HCT116 (cell line): ENCODE data around the gene FGGY. TPM values are rescaled to one million over a fixed set of nuclear protein-coding genes. Genes with fewer than 3 reads are reported as not detected.

Experiments used
- ATAC-seq: fragments of 200-7000 bp; cut with Tn5 transposase; 2 replicates; pipeline ENCODE4 v1.9.1; 2020; ENCODE audit warnings: mild to moderate bottlenecking, moderate library complexity
- BruUV-seq: library from RNA; stranded (reverse); fragments of 400-500 nt; replicated peaks from 2 replicates; lab custom pipeline; 2021; lab: Mats Ljungman, UMichigan
- CTCF ChIA-PET: fragments of 300-600 bp; sonication (Branson Sonifier 250); formaldehyde crosslinking; loops from one replicate; lab custom pipeline; 2021; ENCODE audit warnings: antibody characterized with exemption; lab: Charles Lee
- POLR2A ChIA-PET: fragments of 300-600, 350-600 bp; sonication (Branson Sonifier 250); formaldehyde crosslinking; loops from one replicate; lab custom pipeline; 2021; ENCODE audit warnings: antibody characterized with exemption; lab: Charles Lee
- RAD21 ChIA-PET, 2 experiments: fragments of 300-600 bp; sonication (Branson Sonifier 250); formaldehyde crosslinking; loops; one replicate each; lab custom pipeline; 2023; ENCODE audit warnings: low total read pairs in 2 of 2; ENCODE audit not compliant: uncharacterized antibody in 2 of 2, unreplicated experiment in 2 of 2, low non-redundant PET in 1 of 2; lab: Charles Lee
- DNase-seq: peaks from one replicate; pipeline ENCODE4 v3.0.0-alpha.2; 2010; ENCODE audit warnings: low read depth, low spot score
- H2AFZ ChIP-seq: fragments of 200-600 bp; shearing (Covaris generic), sonication (generic); 2 replicates; pipeline ENCODE4 v1.6.1; 2017; ENCODE audit warnings: low read depth, mixed run types, mixed read lengths, antibody characterized with exemption, low read length; ENCODE audit not compliant: poor library complexity, severe bottlenecking
- H3K27ac ChIP-seq: 2 replicates; pipeline ENCODE4 v1.5.1; 2012; ENCODE audit warnings: low read depth, low read length
- H3K27me3 ChIP-seq: fragments of 200-600 bp; sonication (generic); 2 replicates; pipeline ENCODE4 v1.6.1; 2016; ENCODE audit warnings: mixed run types, low read length, mixed read lengths; ENCODE audit not compliant: insufficient read depth
- H3K36me3 ChIP-seq, 2 experiments: fragments of 200-500 bp in 1 of 2; fragments of 200-600 bp in 1 of 2; sonication (Bioruptor generic) in 1 of 2; sonication (generic) in 1 of 2; 2 replicates each; pipeline versions ENCODE4 v1.5.1 to v1.6.1; 2014 to 2016; ENCODE audit warnings: low read length in 2 of 2, inconsistent platforms in 1 of 2, mixed read lengths in 1 of 2, mixed run types in 1 of 2; ENCODE audit not compliant: insufficient read depth in 2 of 2, control insufficient read depth in 1 of 2
- H3K4me1 ChIP-seq, 2 experiments: fragments of 200-600 bp in 1 of 2; sonication (generic) in 1 of 2; 2 replicates each; pipeline versions ENCODE4 v1.5.1 to v1.6.1; 2012 to 2017; ENCODE audit warnings: low read length in 2 of 2, inconsistent platforms in 1 of 2, mild to moderate bottlenecking in 1 of 2, mixed read lengths in 1 of 2, mixed run types in 1 of 2, moderate library complexity in 1 of 2; ENCODE audit not compliant: insufficient read depth in 2 of 2, control insufficient read depth in 1 of 2
- H3K4me2 ChIP-seq: fragments of 200-600 bp; sonication (generic); 2 replicates; pipeline ENCODE4 v1.6.1; 2017; ENCODE audit warnings: mixed run types, low read length, mixed read lengths
- H3K4me3 ChIP-seq, 2 experiments: fragments of 200-600 bp in 1 of 2; sonication (generic) in 1 of 2; replicated peaks in 1 of 2; 2 replicates each; pipeline ENCODE4 v1.5.1; 2011 to 2016; ENCODE audit warnings: low read length in 2 of 2, control low read depth in 1 of 2, low read depth in 1 of 2, mild to moderate bottlenecking in 1 of 2, mixed read lengths in 1 of 2, mixed run types in 1 of 2
- H3K79me2 ChIP-seq: fragments of 200-600 bp; sonication (generic); 2 replicates; pipeline ENCODE4 v1.6.1; 2017; ENCODE audit warnings: mild to moderate bottlenecking, mixed run types, low read length, moderate library complexity, mixed read lengths; ENCODE audit not compliant: insufficient read depth
- H3K9ac ChIP-seq: fragments of 200-600 bp; sonication (generic); 2 replicates; pipeline ENCODE4 v1.6.1; 2016; ENCODE audit warnings: low read length, mixed read lengths
- H3K9me2 ChIP-seq: fragments of 200-600 bp; sonication (generic), shearing (Covaris generic); 2 replicates; pipeline ENCODE4 v1.6.1; 2017; ENCODE audit warnings: mixed run types, mild to moderate bottlenecking, moderate library complexity; ENCODE audit not compliant: insufficient read depth
- H3K9me3 ChIP-seq, 2 experiments: fragments of 200-500 bp in 1 of 2; fragments of 200-600 bp in 1 of 2; sonication (Bioruptor generic) in 1 of 2; sonication (generic) in 1 of 2; 2 replicates each; pipeline ENCODE4 v1.6.1; 2014 to 2017; ENCODE audit warnings: low read length in 2 of 2, mixed read lengths in 2 of 2, inconsistent platforms in 1 of 2, low read depth in 1 of 2, mild to moderate bottlenecking in 1 of 2, mixed run types in 1 of 2, moderate library complexity in 1 of 2; ENCODE audit not compliant: control insufficient read depth in 1 of 2, insufficient read depth in 1 of 2
- H4K20me1 ChIP-seq: fragments of 200-600 bp; sonication (generic), shearing (Covaris generic); 2 replicates; pipeline ENCODE4 v1.6.1; 2017; ENCODE audit warnings: mixed run types, mild to moderate bottlenecking, moderate library complexity; ENCODE audit not compliant: insufficient read depth
- CBX3 ChIP-seq: IDR thresholded peaks from 2 replicates; pipeline ENCODE4 v1.6.1; 2012; ENCODE audit warnings: low read depth
- CEBPB ChIP-seq: IDR thresholded peaks from 2 replicates; pipeline ENCODE4 v1.6.1; 2012; ENCODE audit warnings: low read depth
- EGR1 ChIP-seq: IDR thresholded peaks from 2 replicates; pipeline ENCODE4 v1.6.1; 2012; ENCODE audit warnings: low read depth
- EZH2phosphoT487 ChIP-seq: fragments of 200-600 bp; IDR thresholded peaks from 2 replicates; pipeline ENCODE4 v1.6.1; 2018; ENCODE audit warnings: antibody characterized with exemption, borderline replicate concordance
- FOSL1 ChIP-seq: IDR thresholded peaks from 2 replicates; pipeline ENCODE4 v1.6.1; 2012; ENCODE audit warnings: low read depth
- JUND ChIP-seq: IDR thresholded peaks from 2 replicates; pipeline ENCODE4 v1.6.1; 2012
- MAX ChIP-seq: IDR thresholded peaks from 2 replicates; pipeline ENCODE4 v1.6.1; 2012
- POLR2AphosphoS5 ChIP-seq: IDR thresholded peaks from 2 replicates; pipeline ENCODE4 v1.6.1; 2011; ENCODE audit warnings: mild to moderate bottlenecking, low read depth, low read length, moderate library complexity
- RAD21 ChIP-seq: IDR thresholded peaks from 2 replicates; pipeline ENCODE4 v1.6.1; 2012; ENCODE audit warnings: low read depth, mild to moderate bottlenecking
- SP1 ChIP-seq: IDR thresholded peaks from 2 replicates; pipeline ENCODE4 v1.6.1; 2012; ENCODE audit warnings: low read depth
- SRF ChIP-seq: IDR thresholded peaks from 2 replicates; pipeline ENCODE4 v1.6.1; 2012; ENCODE audit warnings: low read depth
- TCF7L2 ChIP-seq: IDR thresholded peaks from 2 replicates; pipeline ENCODE4 v1.7.0; 2011; ENCODE audit warnings: borderline replicate concordance, inconsistent platforms; ENCODE audit not compliant: insufficient read depth, insufficient read length; ENCODE audit errors: extremely low read depth
- YY1 ChIP-seq: IDR thresholded peaks from 2 replicates; pipeline ENCODE4 v1.6.1; 2011; ENCODE audit warnings: low read length, low read depth, moderate library complexity, mild to moderate bottlenecking; ENCODE audit not compliant: insufficient replicate concordance; ENCODE audit errors: extremely low read depth
- ZBTB33 ChIP-seq: IDR thresholded peaks from 2 replicates; pipeline ENCODE4 v1.6.1; 2011; ENCODE audit warnings: mild to moderate bottlenecking, low read length, moderate library complexity; ENCODE audit not compliant: insufficient replicate concordance; ENCODE audit errors: extremely low read depth
- ZFX ChIP-seq: fragments of 450-650 bp; IDR thresholded peaks from 2 replicates; pipeline ENCODE4 v1.6.1; 2017
- intact Hi-C: fragments of 100-400 bp; cut with micrococcal nuclease; formaldehyde crosslinking; loops from 2 replicates; pipeline ENCODE4 v1.10.0; 2022
- total RNA-seq: library from RNA; stranded (reverse); gene quantifications from one replicate; pipeline ENCODE4 v1.2.1, GENCODE V29; 2021; ENCODE audit not compliant: unreplicated experiment
- TF ChIP-seq, protein P1 (sequence below): IDR thresholded peaks from 2 replicates; pipeline ENCODE4 v1.6.1; 2012; ENCODE audit warnings: low read depth
- TF ChIP-seq, protein P2 (sequence below), 3 experiments: fragments of 200-600 bp in 1 of 3; sonication (generic) in 1 of 3; IDR thresholded peaks in 2 of 3; conservative IDR thresholded peaks in 1 of 3; 2 replicates each; pipeline ENCODE4 v1.5.1; 2012 to 2017; ENCODE audit warnings: low read depth in 2 of 3, low read length in 2 of 3, antibody characterized with exemption in 1 of 3, borderline replicate concordance in 1 of 3, control low read depth in 1 of 3, mild to moderate bottlenecking in 1 of 3, mixed read lengths in 1 of 3, mixed run types in 1 of 3, moderate library complexity in 1 of 3; ENCODE audit not compliant: insufficient read depth in 1 of 3

The FGGY gene
- total RNA-seq, 1 experiment from 2014 or later = 10.6 TPM

GRCh38 chr1:59528471-59528870 is 231.6 kb downstream of the FGGY start:
- DNase-seq (no peak), ATAC-seq (no peak)
- ChIA-PET POLR2A (no interaction called here), RAD21 (no interaction called here), CTCF (no interaction called here)
- H2AFZ ChIP-seq = no peak overlapping the region
- no TSS peak for BruUV-seq
- no peaks in the 10 kb centered on the region for H4K20me1 ChIP-seq
- no peaks in the 10 kb centered on the region for H3K9me2 ChIP-seq
- no peaks in the 10 kb centered on the region for H3K27me3 ChIP-seq
- H3K79me2 ChIP-seq = no peaks in the 10 kb centered on the region
- TF ChIP-seq POLR2AphosphoS5 = no peak
- no peak for TF ChIP-seq MAX
- no peak for TF ChIP-seq CEBPB
- TF ChIP-seq SRF = no peak
- no peak for TF ChIP-seq FOSL1
- no peak for TF ChIP-seq JUND
- TF ChIP-seq RAD21 = no peak
- TF ChIP-seq EGR1 = no peak
- no peak for TF ChIP-seq ZFX
- TF ChIP-seq, protein P1, sequence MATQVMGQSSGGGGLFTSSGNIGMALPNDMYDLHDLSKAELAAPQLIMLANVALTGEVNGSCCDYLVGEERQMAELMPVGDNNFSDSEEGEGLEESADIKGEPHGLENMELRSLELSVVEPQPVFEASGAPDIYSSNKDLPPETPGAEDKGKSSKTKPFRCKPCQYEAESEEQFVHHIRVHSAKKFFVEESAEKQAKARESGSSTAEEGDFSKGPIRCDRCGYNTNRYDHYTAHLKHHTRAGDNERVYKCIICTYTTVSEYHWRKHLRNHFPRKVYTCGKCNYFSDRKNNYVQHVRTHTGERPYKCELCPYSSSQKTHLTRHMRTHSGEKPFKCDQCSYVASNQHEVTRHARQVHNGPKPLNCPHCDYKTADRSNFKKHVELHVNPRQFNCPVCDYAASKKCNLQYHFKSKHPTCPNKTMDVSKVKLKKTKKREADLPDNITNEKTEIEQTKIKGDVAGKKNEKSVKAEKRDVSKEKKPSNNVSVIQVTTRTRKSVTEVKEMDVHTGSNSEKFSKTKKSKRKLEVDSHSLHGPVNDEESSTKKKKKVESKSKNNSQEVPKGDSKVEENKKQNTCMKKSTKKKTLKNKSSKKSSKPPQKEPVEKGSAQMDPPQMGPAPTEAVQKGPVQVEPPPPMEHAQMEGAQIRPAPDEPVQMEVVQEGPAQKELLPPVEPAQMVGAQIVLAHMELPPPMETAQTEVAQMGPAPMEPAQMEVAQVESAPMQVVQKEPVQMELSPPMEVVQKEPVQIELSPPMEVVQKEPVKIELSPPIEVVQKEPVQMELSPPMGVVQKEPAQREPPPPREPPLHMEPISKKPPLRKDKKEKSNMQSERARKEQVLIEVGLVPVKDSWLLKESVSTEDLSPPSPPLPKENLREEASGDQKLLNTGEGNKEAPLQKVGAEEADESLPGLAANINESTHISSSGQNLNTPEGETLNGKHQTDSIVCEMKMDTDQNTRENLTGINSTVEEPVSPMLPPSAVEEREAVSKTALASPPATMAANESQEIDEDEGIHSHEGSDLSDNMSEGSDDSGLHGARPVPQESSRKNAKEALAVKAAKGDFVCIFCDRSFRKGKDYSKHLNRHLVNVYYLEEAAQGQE = no peak
- no peak for TF ChIP-seq CBX3
- no peak for TF ChIP-seq YY1
- TF ChIP-seq ZBTB33 = no peak
- TF ChIP-seq EZH2phosphoT487 = no peak
- TF ChIP-seq TCF7L2 = no peak
- TF ChIP-seq, protein P2, sequence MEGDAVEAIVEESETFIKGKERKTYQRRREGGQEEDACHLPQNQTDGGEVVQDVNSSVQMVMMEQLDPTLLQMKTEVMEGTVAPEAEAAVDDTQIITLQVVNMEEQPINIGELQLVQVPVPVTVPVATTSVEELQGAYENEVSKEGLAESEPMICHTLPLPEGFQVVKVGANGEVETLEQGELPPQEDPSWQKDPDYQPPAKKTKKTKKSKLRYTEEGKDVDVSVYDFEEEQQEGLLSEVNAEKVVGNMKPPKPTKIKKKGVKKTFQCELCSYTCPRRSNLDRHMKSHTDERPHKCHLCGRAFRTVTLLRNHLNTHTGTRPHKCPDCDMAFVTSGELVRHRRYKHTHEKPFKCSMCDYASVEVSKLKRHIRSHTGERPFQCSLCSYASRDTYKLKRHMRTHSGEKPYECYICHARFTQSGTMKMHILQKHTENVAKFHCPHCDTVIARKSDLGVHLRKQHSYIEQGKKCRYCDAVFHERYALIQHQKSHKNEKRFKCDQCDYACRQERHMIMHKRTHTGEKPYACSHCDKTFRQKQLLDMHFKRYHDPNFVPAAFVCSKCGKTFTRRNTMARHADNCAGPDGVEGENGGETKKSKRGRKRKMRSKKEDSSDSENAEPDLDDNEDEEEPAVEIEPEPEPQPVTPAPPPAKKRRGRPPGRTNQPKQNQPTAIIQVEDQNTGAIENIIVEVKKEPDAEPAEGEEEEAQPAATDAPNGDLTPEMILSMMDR (IDR thresholded peaks at IDR 0.05 in 2 of 3, conservative IDR thresholded peaks at IDR 0.05 in 1 of 3; ENCODE audit: borderline replicate concordance in 1 of 3, insufficient read depth in 1 of 3, low read depth in 2 of 3, low read length in 2 of 3) = no peak
- no peak for TF ChIP-seq SP1
- no peaks in the 10 kb centered on the region for H3K4me1 ChIP-seq
- intact Hi-C loops = no loop called here
- no peak overlapping the region for H3K27ac ChIP-seq
- no peaks in the 10 kb centered on the region for H3K9me3 ChIP-seq
- H3K9ac ChIP-seq = no peak overlapping the region
- H3K36me3 ChIP-seq = no peaks in the 10 kb centered on the region
- H3K4me3 ChIP-seq = no peak overlapping the region
- H3K4me2 ChIP-seq = no peak overlapping the region
